HAP-1 (cell line): ENCODE results near the gene ZBTB7C.

Experiments
- DNase-seq, 2 experiments: peaks; one replicate each; pipeline ENCODE4 v3.0.0-alpha.2; 2016 to 2020; ENCODE audit warnings: low spot score in 2 of 2
- H3K27me3 ChIP-seq: fragments of 250-450 bp; sonication (Bioruptor Pico); 2 replicates; pipeline ENCODE4 v1.5.1; 2020; ENCODE audit warnings: low read depth, mild to moderate bottlenecking, moderate library complexity
- H3K36me3 ChIP-seq: fragments of 250-450 bp; sonication (Bioruptor Pico); replicated peaks from 2 replicates; pipeline ENCODE4 v1.5.1; 2020; ENCODE audit warnings: mild to moderate bottlenecking
- H3K4me1 ChIP-seq: fragments of 250-450 bp; sonication (Bioruptor Pico); 2 replicates; pipeline ENCODE4 v1.5.1; 2020; ENCODE audit warnings: mild to moderate bottlenecking
- H3K4me3 ChIP-seq: fragments of 250-450 bp; sonication (Bioruptor Pico); 2 replicates; pipeline ENCODE4 v1.5.1; 2020; ENCODE audit warnings: mild to moderate bottlenecking, moderate library complexity
- H3K9me3 ChIP-seq: fragments of 250-450 bp; sonication (Bioruptor Pico); 2 replicates; pipeline ENCODE4 v1.5.1; 2020; ENCODE audit warnings: mild to moderate bottlenecking, moderate library complexity
- in situ Hi-C: fragments of 300-500 bp; cut with MboI; formaldehyde crosslinking; loops from 3 replicates; pipeline ENCODE4 v1.14.3; 2020; ENCODE audit warnings: low sequenced_read_pairs, inconsistent platforms, mixed read lengths

Gene ZBTB7C

GRCh38 chr18:48408727-48409590, at the start of gene ZBTB7C:
Gene ZBTB7C (minus strand): TSS chr18:48409383.
- Histone ChIP-seq H3K9me3 (no peaks in the 10 kb centered on the region), H3K4me3 (peak within 1 kb of the TSS; percentile 42), H3K36me3 (no peaks in the 10 kb centered on the region), H3K4me1 (no peaks in the 10 kb centered on the region), H3K27me3 (peaks cover 49% of the 10 kb centered on the region)
- in situ Hi-C loops = no loop called here
- peak; percentile 18 to 48 for DNase-seq

GRCh38 chr18:48456838-48457237, 47.7 kb upstream of the ZBTB7C start:
- H3K27me3 ChIP-seq = no peaks in the 10 kb centered on the region; the same call in 1 of the 2 replicates
- no peaks in the 10 kb centered on the region for H3K36me3 ChIP-seq
- no peak for DNase-seq
- H3K9me3 ChIP-seq = no peaks in the 10 kb centered on the region
- in situ Hi-C loops = no loop called here
- no peak overlapping the region for H3K4me3 ChIP-seq
- H3K4me1 ChIP-seq = no peaks in the 10 kb centered on the region

- no peak for DNase-seq
- in situ Hi-C loops = no loop called here
- Histone ChIP-seq H3K36me3 (no peaks in the 10 kb centered on the region), H3K4me3 (no peak overlapping the region), H3K4me1 (no peaks in the 10 kb centered on the region), H3K27me3 (no peaks in the 10 kb centered on the region; the same call in 1 of the 2 replicates), H3K9me3 (no peaks in the 10 kb centered on the region)
Observed at GRCh38 chr18:48455555-48456478, 46.6 kb upstream of the ZBTB7C start.

- Histone ChIP-seq H3K4me1 (no peaks in the 10 kb centered on the region), H3K36me3 (no peaks in the 10 kb centered on the region), H3K4me3 (no peak overlapping the region), H3K9me3 (no peaks in the 10 kb centered on the region), H3K27me3 (no peaks in the 10 kb centered on the region; the same call in 1 of the 2 replicates)
- in situ Hi-C loops = no loop called here
- no peak for DNase-seq
Observed at GRCh38 chr18:48454261-48454757, 45.1 kb upstream of the ZBTB7C start.

GRCh38 chr18:48453330-48454066, 44.3 kb upstream of the ZBTB7C start:
- in situ Hi-C loops = no loop called here
- Histone ChIP-seq H3K27me3 (no peaks in the 10 kb centered on the region; the same call in 1 of the 2 replicates), H3K4me1 (no peaks in the 10 kb centered on the region), H3K9me3 (no peaks in the 10 kb centered on the region), H3K4me3 (no peak overlapping the region), H3K36me3 (no peaks in the 10 kb centered on the region)
- no peak for DNase-seq

GRCh38 chr18:48452861-48453323, 43.7 kb upstream of the ZBTB7C start:
- DNase-seq = no peak
- no peak overlapping the region for H3K4me3 ChIP-seq
- no peaks in the 10 kb centered on the region; the same call in 1 of the 2 replicates for H3K27me3 ChIP-seq
- no peaks in the 10 kb centered on the region for H3K36me3 ChIP-seq
- in situ Hi-C loops = no loop called here
- H3K4me1 ChIP-seq = no peaks in the 10 kb centered on the region
- no peaks in the 10 kb centered on the region for H3K9me3 ChIP-seq

GRCh38 chr18:48450685-48451084, 41.5 kb upstream of the ZBTB7C start:
- H3K4me1 ChIP-seq = no peaks in the 10 kb centered on the region
- H3K4me3 ChIP-seq = no peak overlapping the region
- H3K36me3 ChIP-seq = no peaks in the 10 kb centered on the region
- H3K27me3 ChIP-seq = no peaks in the 10 kb centered on the region; the same call in 1 of the 2 replicates
- no peak for DNase-seq
- in situ Hi-C loops = no loop called here
- no peaks in the 10 kb centered on the region for H3K9me3 ChIP-seq

GRCh38 chr18:48446582-48447225, 37.5 kb upstream of the ZBTB7C start:
- Histone ChIP-seq H3K4me3 (no peak overlapping the region), H3K36me3 (no peaks in the 10 kb centered on the region)
- in situ Hi-C loops = loop anchor here (25.0 kb wide), 1 partner anchor 659 kb away; no protein-coding TSS in a partner anchor

GRCh38 chr18:48445540-48445939, 36.4 kb upstream of the ZBTB7C start:
- Histone ChIP-seq H3K27me3 (peaks cover 17% of the 10 kb centered on the region), H3K4me1 (no peaks in the 10 kb centered on the region), H3K9me3 (no peaks in the 10 kb centered on the region), H3K4me3 (no peak overlapping the region), H3K36me3 (no peaks in the 10 kb centered on the region)
- in situ Hi-C loops = loop anchor here (25.0 kb wide), 1 partner anchor 658 kb away; no protein-coding TSS in a partner anchor
- peak; percentile 61 to 85 for DNase-seq

More at GRCh38 chr18:48446582-48447225, 37.5 kb upstream of the ZBTB7C start:
- Histone ChIP-seq H3K27me3 (peaks cover 7% of the 10 kb centered on the region), H3K4me1 (no peaks in the 10 kb centered on the region), H3K9me3 (no peaks in the 10 kb centered on the region)
- peak; percentile 67 to 88 for DNase-seq

- Histone ChIP-seq H3K4me3 (no peak overlapping the region), H3K27me3 (peaks cover 22% of the 10 kb centered on the region)
Observed at GRCh38 chr18:48442761-48443160, 33.6 kb upstream of the ZBTB7C start.

GRCh38 chr18:48441405-48441881, 32.3 kb upstream of the ZBTB7C start:
- Histone ChIP-seq H3K4me3 (no peak overlapping the region), H3K27me3 (peaks cover 22% of the 10 kb centered on the region), H3K4me1 (no peaks in the 10 kb centered on the region), H3K9me3 (no peaks in the 10 kb centered on the region), H3K36me3 (no peaks in the 10 kb centered on the region)
- no peak for DNase-seq
- in situ Hi-C loops = loop anchor here (5.0 to 25.0 kb wide), 2 partner anchors 409 to 654 kb away; no protein-coding TSS in a partner anchor

More at GRCh38 chr18:48442761-48443160, 33.6 kb upstream of the ZBTB7C start:
- H3K36me3 ChIP-seq = no peaks in the 10 kb centered on the region
- DNase-seq = no peak
- in situ Hi-C loops = loop anchor here (5.0 to 25.0 kb wide), 2 partner anchors 410 to 655 kb away; no protein-coding TSS in a partner anchor
- no peaks in the 10 kb centered on the region for H3K4me1 ChIP-seq
- H3K9me3 ChIP-seq = no peaks in the 10 kb centered on the region

GRCh38 chr18:48440924-48441323, 31.7 kb upstream of the ZBTB7C start:
- Histone ChIP-seq H3K27me3 (peaks cover 22% of the 10 kb centered on the region), H3K9me3 (no peaks in the 10 kb centered on the region), H3K4me1 (no peaks in the 10 kb centered on the region), H3K36me3 (no peaks in the 10 kb centered on the region), H3K4me3 (no peak overlapping the region)
- no peak for DNase-seq
- in situ Hi-C loops = loop anchor here (5.0 to 25.0 kb wide), 2 partner anchors 409 to 654 kb away; no protein-coding TSS in a partner anchor
